ENCODE measurements around the gene MCCC2. TPM values are rescaled to one million over a fixed set of nuclear protein-coding genes. Genes with fewer than 3 reads are reported as not detected.
A peak's percentile ranks its signal among the peaks of the same experiment; 100 is the strongest.
"Not testable (repeated sequence)": the region's sequence is repeated elsewhere in the genome, so short reads cannot be mapped to it uniquely, and the experiment has no call there.

Gene MCCC2
- total RNA-seq, 1 experiment from 2014 or later: 98.7 TPM

DNA sequence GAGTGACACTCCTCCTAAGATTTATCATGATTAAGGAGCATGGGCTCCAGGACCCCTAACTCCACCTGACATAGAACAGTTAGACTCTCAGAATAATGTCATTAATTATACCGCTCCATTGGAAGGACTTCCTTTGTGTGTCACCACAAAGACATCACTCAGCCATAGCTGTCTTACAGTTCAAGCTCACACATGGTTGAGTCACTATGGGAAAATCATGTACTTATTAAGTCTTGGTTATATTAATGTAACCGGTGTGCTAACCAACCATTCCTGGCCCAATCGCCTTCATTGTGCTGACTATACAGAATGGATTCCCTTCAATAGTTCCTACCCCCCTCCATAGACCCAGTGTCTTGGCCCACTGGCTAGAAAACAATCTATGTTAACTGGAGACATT lies 10.9 kb upstream of the MCCC2 start:
- H3K4me1 Mint-ChIP-seq (ENCODE audit: low read depth, unreplicated experiment): no peaks in the 10 kb centered on the region
- BruUV-seq (replicated peaks): no TSS peak
- intact Hi-C loops (cut with micrococcal nuclease; ENCODE audit: unreplicated experiment): no loop called here
- CTCF ChIA-PET: no interaction called here
- H3K27ac Mint-ChIP-seq (ENCODE audit: unreplicated experiment): no peak overlapping the region
- peaks cover 2% of the 10 kb centered on the region for H3K9me3 Mint-ChIP-seq (ENCODE audit: low read depth, unreplicated experiment)
- H3K36me3 Mint-ChIP-seq (ENCODE audit: insufficient read depth, unreplicated experiment): peaks cover 5% of the 10 kb centered on the region
- H3K4me3 Mint-ChIP-seq (ENCODE audit: low read depth, unreplicated experiment): no peak overlapping the region
- no peak for DNase-seq
- H3K27me3 Mint-ChIP-seq (ENCODE audit: unreplicated experiment): no peaks in the 10 kb centered on the region
- TF ChIP-seq, protein P1, sequence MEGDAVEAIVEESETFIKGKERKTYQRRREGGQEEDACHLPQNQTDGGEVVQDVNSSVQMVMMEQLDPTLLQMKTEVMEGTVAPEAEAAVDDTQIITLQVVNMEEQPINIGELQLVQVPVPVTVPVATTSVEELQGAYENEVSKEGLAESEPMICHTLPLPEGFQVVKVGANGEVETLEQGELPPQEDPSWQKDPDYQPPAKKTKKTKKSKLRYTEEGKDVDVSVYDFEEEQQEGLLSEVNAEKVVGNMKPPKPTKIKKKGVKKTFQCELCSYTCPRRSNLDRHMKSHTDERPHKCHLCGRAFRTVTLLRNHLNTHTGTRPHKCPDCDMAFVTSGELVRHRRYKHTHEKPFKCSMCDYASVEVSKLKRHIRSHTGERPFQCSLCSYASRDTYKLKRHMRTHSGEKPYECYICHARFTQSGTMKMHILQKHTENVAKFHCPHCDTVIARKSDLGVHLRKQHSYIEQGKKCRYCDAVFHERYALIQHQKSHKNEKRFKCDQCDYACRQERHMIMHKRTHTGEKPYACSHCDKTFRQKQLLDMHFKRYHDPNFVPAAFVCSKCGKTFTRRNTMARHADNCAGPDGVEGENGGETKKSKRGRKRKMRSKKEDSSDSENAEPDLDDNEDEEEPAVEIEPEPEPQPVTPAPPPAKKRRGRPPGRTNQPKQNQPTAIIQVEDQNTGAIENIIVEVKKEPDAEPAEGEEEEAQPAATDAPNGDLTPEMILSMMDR (IDR thresholded peaks at IDR 0.05; ENCODE audit: unreplicated experiment): no peak

DNA sequence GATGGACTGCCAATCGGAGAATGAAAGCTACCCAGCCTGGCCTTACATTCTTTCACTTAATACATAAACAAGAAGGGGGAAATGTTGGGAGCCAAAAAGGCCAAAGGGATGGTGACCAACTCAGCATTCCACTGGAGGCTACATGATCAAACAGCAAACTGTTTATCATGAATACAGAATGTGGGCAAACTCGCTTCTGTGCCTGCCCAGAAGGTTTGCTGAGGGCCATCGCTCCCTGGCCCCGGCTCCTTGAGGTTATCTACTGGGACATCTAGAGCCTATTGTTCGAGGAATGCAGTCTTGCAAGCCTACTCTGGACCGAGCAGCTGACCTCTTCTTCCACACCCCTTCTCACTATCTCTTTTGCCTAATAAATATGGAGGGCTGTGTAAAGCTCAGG lies 9.3 kb upstream of the MCCC2 start:
- BruUV-seq (replicated peaks); DNase-seq; H3K27me3 Mint-ChIP-seq (ENCODE audit: unreplicated experiment); H3K4me1 Mint-ChIP-seq (ENCODE audit: low read depth, unreplicated experiment); intact Hi-C loops (cut with micrococcal nuclease; ENCODE audit: unreplicated experiment); H3K4me3 Mint-ChIP-seq (ENCODE audit: low read depth, unreplicated experiment); H3K9me3 Mint-ChIP-seq (ENCODE audit: low read depth, unreplicated experiment); H3K27ac Mint-ChIP-seq (ENCODE audit: unreplicated experiment); CTCF ChIA-PET: not testable (repeated sequence)
- peaks cover 12% of the 10 kb centered on the region for H3K36me3 Mint-ChIP-seq (ENCODE audit: insufficient read depth, unreplicated experiment)

DNA sequence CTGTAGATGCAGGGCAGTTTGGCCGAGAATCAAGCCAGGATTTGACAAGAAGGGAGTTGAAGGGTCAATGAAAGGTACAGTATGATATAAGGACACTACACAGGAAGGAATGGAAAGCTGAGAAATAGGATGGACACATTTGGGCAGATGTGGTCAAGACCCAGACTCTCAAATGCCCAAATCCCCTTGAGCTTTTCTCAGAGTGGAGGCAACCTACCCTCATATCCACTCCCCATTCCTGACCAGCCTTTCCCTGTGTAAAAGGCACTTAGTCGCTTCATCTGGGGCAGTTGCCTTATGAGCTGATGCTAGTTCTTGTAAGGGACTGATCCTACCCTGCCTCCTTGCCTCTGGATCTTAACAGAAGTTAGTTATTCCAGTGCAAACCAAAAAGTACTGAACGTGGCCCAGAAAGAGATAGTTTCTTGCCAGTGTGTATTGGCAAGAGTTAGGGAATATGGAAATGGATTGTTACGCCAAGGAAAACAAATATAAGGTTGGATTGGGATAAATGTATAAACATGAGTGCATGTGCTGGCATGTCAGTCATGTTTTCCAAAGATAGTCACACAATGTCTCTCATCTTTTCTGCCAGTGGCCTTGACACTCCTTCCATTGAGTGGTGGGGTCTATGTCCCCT lies 4.1 kb upstream of the MCCC2 start:
- CTCF ChIA-PET: no interaction called here
- intact Hi-C loops (cut with micrococcal nuclease; ENCODE audit: unreplicated experiment): no loop called here
- Mint-ChIP-seq H3K27me3 (ENCODE audit: unreplicated experiment) (no peaks in the 10 kb centered on the region), H3K4me1 (ENCODE audit: low read depth, unreplicated experiment) (peaks cover under 1% of the 10 kb centered on the region), H3K4me3 (ENCODE audit: low read depth, unreplicated experiment) (no peak overlapping the region), H3K27ac (ENCODE audit: unreplicated experiment) (no peak overlapping the region), H3K36me3 (ENCODE audit: insufficient read depth, unreplicated experiment) (peaks cover 38% of the 10 kb centered on the region), H3K9me3 (ENCODE audit: low read depth, unreplicated experiment) (no peaks in the 10 kb centered on the region)
- BruUV-seq (replicated peaks): no TSS peak
- TF ChIP-seq, protein P1 (IDR thresholded peaks at IDR 0.05; ENCODE audit: unreplicated experiment): no peak
- DNase-seq: no peak

DNA sequence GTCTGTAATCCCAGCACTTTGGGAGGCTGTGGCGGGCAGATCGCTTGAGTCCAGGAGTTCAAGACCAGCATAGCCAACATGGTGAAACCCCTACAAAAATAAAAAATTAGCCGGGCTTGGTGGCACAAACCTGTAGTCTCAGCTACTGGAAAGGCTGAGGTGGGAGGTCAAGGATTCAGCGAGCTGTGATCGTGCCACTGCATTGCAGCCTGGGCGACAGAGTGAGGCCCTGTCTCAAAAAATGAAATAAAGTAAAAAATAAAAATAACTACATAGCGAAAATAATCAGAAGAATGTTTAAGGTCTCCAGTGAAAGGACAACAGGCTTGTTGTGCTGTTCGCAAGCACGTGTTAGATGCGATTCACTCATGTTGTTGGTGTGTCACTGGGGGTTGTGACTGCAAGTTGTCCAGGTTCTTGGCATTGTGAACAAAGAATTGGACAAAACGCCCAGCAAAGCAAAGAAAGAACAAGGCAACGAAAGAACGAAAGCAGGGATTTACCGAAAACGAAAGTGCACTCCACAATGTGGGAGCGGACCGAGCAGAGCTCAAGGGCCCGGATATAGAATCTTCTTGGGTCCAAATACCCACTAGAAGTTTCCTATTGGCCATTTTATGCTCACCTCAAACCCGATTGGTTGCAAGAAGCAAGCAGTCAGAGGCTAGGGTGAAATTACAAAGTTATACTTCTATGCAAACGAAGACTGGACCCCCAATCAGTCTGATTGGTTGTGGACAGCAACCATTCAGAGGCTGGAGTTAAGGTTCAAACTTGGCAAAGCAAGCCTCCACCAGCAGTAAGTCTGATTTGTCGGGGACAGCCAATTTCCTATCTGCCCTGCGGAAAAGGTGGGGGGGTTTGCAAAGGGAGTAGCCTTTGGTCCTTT lies 844 bp upstream of the MCCC2 start:
- peak; percentile 38 for DNase-seq
- intact Hi-C loops (cut with micrococcal nuclease; ENCODE audit: unreplicated experiment): no loop called here
- peak overlapping the region; percentile 88 for H3K4me3 Mint-ChIP-seq (ENCODE audit: low read depth, unreplicated experiment)
- no peaks in the 10 kb centered on the region for H3K9me3 Mint-ChIP-seq (ENCODE audit: low read depth, unreplicated experiment)
- H3K27me3 Mint-ChIP-seq (ENCODE audit: unreplicated experiment): no peaks in the 10 kb centered on the region
- BruUV-seq (replicated peaks): TSS peak; percentile 83
- peaks cover 21% of the 10 kb centered on the region for H3K4me1 Mint-ChIP-seq (ENCODE audit: low read depth, unreplicated experiment)
- CTCF ChIA-PET: interaction anchor here (2.3 kb wide), 1 partner anchor 15 kb away, joined by 19 read pairs; no protein-coding TSS in a partner anchor
- H3K36me3 Mint-ChIP-seq (ENCODE audit: insufficient read depth, unreplicated experiment): peaks cover 45% of the 10 kb centered on the region
- H3K27ac Mint-ChIP-seq (ENCODE audit: unreplicated experiment): peak overlapping the region; percentile 98
- TF ChIP-seq, protein P1 (IDR thresholded peaks at IDR 0.05; ENCODE audit: unreplicated experiment): no peak
